Measurements from ENCODE around the gene CCDC7. TPM values are rescaled to one million over a fixed set of nuclear protein-coding genes. Genes with fewer than 3 reads are reported as not detected.

CCDC7 gene
- total RNA-seq, 1 experiment from 2014 or later, result 1.9 TPM

DNA sequence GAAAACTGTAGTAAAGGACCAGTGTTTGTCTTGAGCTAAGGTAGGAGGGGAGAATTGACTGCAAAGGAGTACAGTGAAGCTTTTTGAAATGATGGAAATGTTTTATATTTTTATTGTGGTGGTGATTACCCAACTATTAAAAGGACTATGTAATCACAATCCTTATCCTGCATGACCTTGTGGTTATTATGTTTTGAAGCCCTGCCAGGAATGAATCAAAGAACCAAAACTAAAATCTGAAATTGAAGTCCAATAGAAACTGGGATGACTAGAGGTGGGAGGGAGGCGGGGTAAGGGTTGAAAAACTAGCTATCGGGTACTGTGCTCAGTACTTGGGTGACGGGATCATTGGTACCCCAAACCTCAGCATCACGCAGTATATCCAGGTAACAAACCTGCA lies 8.2 kb downstream of the CCDC7 start:
- no peaks in the 10 kb centered on the region for H3K9me3 Mint-ChIP-seq
- H3K27me3 Mint-ChIP-seq (ENCODE audit: low read depth), result no peaks in the 10 kb centered on the region
- H3K4me3 Mint-ChIP-seq, result no peak overlapping the region
- TF ChIP-seq, protein P1, sequence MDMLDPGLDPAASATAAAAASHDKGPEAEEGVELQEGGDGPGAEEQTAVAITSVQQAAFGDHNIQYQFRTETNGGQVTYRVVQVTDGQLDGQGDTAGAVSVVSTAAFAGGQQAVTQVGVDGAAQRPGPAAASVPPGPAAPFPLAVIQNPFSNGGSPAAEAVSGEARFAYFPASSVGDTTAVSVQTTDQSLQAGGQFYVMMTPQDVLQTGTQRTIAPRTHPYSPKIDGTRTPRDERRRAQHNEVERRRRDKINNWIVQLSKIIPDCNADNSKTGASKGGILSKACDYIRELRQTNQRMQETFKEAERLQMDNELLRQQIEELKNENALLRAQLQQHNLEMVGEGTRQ (CRISPR knock-in tag; IDR thresholded peaks at IDR 0.05), result no peak
- TF ChIP-seq SP1 (CRISPR knock-in tag; conservative IDR thresholded peaks at IDR 0.05) (no peak), CREB1 (CRISPR knock-in tag; IDR thresholded peaks at IDR 0.05) (no peak), PRDM15 (CRISPR knock-in tag; IDR thresholded peaks at IDR 0.05) (no peak), KAT7 (CRISPR knock-in tag; IDR thresholded peaks at IDR 0.05; ENCODE audit: borderline replicate concordance) (no peak), IRF1 (CRISPR knock-in tag; IDR thresholded peaks at IDR 0.05) (no peak), ATF1 (CRISPR knock-in tag; IDR thresholded peaks at IDR 0.05) (no peak), FOXP1 (CRISPR knock-in tag; IDR thresholded peaks at IDR 0.05; ENCODE audit: borderline replicate concordance) (no peak), ZNF416 (CRISPR knock-in tag; IDR thresholded peaks at IDR 0.05) (no peak), JAZF1 (CRISPR knock-in tag; IDR thresholded peaks at IDR 0.05) (no peak), HMGXB4 (CRISPR knock-in tag; IDR thresholded peaks at IDR 0.05) (no peak), MXD4 (CRISPR knock-in tag; IDR thresholded peaks at IDR 0.05; ENCODE audit: borderline replicate concordance) (no peak), ETV6 (CRISPR knock-in tag; IDR thresholded peaks at IDR 0.05) (no peak), OVOL2 (CRISPR knock-in tag; IDR thresholded peaks at IDR 0.05; ENCODE audit: borderline replicate concordance) (no peak)
- TF ChIP-seq, protein P2, sequence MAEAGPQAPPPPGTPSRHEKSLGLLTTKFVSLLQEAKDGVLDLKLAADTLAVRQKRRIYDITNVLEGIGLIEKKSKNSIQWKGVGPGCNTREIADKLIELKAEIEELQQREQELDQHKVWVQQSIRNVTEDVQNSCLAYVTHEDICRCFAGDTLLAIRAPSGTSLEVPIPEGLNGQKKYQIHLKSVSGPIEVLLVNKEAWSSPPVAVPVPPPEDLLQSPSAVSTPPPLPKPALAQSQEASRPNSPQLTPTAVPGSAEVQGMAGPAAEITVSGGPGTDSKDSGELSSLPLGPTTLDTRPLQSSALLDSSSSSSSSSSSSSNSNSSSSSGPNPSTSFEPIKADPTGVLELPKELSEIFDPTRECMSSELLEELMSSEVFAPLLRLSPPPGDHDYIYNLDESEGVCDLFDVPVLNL (CRISPR knock-in tag; IDR thresholded peaks at IDR 0.05; ENCODE audit: borderline replicate concordance, low read depth), result no peak
- TF ChIP-seq, protein P3, sequence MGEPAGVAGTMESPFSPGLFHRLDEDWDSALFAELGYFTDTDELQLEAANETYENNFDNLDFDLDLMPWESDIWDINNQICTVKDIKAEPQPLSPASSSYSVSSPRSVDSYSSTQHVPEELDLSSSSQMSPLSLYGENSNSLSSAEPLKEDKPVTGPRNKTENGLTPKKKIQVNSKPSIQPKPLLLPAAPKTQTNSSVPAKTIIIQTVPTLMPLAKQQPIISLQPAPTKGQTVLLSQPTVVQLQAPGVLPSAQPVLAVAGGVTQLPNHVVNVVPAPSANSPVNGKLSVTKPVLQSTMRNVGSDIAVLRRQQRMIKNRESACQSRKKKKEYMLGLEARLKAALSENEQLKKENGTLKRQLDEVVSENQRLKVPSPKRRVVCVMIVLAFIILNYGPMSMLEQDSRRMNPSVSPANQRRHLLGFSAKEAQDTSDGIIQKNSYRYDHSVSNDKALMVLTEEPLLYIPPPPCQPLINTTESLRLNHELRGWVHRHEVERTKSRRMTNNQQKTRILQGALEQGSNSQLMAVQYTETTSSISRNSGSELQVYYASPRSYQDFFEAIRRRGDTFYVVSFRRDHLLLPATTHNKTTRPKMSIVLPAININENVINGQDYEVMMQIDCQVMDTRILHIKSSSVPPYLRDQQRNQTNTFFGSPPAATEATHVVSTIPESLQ (CRISPR knock-in tag; IDR thresholded peaks at IDR 0.05), result no peak
- no peaks in the 10 kb centered on the region for H3K4me1 Mint-ChIP-seq
- H3K36me3 Mint-ChIP-seq, result no peaks in the 10 kb centered on the region
- ChIA-PET POLR2A (no interaction called here), CTCF (no interaction called here)
- no peak overlapping the region for H3K27ac Mint-ChIP-seq
- DNase-seq (ENCODE audit: low spot score), result no peak
- ATAC-seq, result no peak
